Body of pancreas (tissue), 4 donors: ENCODE data around the gene MTTP.

ENCODE experiments used
- POLR2A ChIP-seq, 3 donors: fragments of 450-650 bp; IDR thresholded peaks; one replicate each; pipeline ENCODE4 v1.6.1; 2016; ENCODE audit warnings: antibody characterized with exemption in 3 of 3, mild to moderate bottlenecking in 2 of 3
- TF ChIP-seq, protein P1 (sequence below), 7 experiments: fragments of 450-650 bp in 4 of 7; fragments of 200-600 bp in 3 of 7; sonication (generic) in 3 of 7; IDR thresholded peaks; one replicate each; pipeline ENCODE4 v1.5.1; 2016 to 2019; ENCODE audit warnings: antibody characterized with exemption in 7 of 7

DNA sequence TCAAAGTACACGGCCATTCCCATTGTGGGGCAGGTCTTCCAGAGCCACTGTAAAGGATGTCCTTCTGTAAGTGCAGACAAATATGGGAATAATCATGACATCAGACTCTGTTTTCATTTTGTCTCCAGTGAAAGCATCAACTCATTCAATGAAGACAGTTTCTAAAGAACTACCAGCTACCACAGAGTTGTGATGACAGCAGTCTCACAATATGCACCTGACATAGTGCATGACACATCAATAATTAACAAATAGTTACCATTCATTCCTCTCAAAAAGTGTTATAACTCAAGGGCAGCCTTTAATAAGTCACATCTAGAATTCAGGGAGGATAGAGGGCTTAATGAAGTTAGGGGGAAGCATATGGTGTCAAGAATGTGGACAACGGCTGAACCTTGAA is 20.2 kb downstream of the MTTP start:
- TF ChIP-seq POLR2A (IDR thresholded peaks at IDR 0.05), result no peak
- TF ChIP-seq, protein P1, sequence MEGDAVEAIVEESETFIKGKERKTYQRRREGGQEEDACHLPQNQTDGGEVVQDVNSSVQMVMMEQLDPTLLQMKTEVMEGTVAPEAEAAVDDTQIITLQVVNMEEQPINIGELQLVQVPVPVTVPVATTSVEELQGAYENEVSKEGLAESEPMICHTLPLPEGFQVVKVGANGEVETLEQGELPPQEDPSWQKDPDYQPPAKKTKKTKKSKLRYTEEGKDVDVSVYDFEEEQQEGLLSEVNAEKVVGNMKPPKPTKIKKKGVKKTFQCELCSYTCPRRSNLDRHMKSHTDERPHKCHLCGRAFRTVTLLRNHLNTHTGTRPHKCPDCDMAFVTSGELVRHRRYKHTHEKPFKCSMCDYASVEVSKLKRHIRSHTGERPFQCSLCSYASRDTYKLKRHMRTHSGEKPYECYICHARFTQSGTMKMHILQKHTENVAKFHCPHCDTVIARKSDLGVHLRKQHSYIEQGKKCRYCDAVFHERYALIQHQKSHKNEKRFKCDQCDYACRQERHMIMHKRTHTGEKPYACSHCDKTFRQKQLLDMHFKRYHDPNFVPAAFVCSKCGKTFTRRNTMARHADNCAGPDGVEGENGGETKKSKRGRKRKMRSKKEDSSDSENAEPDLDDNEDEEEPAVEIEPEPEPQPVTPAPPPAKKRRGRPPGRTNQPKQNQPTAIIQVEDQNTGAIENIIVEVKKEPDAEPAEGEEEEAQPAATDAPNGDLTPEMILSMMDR (IDR thresholded peaks at IDR 0.05), result no peak
